SH-SY5Y (cell line): ENCODE measurements around the gene VSIR.

Experiments used
- GATA2 ChIP-seq: IDR thresholded peaks from 2 replicates; pipeline ENCODE4 v1.6.1; 2011; ENCODE audit warnings: mild to moderate bottlenecking, low read depth, low read length
- GATA3 ChIP-seq: IDR thresholded peaks from 2 replicates; pipeline ENCODE4 v1.6.1; 2011; ENCODE audit warnings: low read depth, mild to moderate bottlenecking, low read length, moderate library complexity

GRCh38 chr10:71752391-71753090, 20.8 kb downstream of the VSIR start:
- TF ChIP-seq GATA2 (no peak), GATA3 (no peak)
